Activated CD8-positive, alpha-beta memory T cell treated with anti-CD3 and anti-CD28 coated beads, Interleukin-2, amount 50 U/mL, for 4 hours (primary cell): ENCODE data around the gene CRACR2B.
A peak's percentile ranks its signal among the peaks of the same experiment; 100 is the strongest.

Experiments used
- DNase-seq: peaks from one replicate; pipeline ENCODE4 v3.0.0-alpha.2; 2020

CRACR2B gene

DNA sequence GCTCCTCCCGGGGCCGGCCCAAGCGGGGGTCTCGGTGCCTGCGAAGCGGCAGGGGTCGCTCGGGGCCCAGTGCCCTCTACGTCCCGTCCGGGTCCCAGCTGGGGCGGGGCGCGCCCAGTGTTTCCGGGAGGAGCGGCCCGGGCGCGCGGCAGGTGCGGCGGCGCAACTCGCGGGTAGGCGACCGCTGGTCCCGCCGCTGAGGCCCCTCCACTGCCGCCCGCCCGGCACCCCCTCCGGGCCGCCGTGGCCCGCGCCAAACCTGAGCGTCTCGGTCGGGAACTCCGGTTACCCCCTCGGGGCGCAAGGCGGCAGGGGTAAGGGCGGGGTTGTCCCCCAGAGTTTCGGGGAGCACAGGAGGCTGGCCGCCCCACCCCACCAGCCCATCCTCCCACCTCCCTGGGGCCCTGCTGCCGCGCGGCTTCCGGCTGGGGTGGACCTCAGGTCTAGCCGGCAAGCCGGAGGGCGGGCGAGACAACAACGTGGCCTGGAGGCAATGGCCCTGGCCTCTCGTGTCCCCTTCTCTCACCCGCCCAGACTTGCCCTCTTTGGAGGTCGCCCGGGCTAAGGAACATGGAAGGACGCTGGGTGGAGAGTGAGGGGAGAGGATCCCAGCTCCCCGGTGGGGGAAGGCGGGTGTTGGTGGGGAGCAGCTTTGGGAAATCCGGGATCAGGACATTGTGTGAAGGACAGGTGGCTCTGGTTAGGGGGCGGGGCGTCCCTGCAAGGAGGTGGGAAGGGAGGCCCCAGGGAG lies 398 bp upstream of the CRACR2B start:
- DNase-seq, result no peak

DNA sequence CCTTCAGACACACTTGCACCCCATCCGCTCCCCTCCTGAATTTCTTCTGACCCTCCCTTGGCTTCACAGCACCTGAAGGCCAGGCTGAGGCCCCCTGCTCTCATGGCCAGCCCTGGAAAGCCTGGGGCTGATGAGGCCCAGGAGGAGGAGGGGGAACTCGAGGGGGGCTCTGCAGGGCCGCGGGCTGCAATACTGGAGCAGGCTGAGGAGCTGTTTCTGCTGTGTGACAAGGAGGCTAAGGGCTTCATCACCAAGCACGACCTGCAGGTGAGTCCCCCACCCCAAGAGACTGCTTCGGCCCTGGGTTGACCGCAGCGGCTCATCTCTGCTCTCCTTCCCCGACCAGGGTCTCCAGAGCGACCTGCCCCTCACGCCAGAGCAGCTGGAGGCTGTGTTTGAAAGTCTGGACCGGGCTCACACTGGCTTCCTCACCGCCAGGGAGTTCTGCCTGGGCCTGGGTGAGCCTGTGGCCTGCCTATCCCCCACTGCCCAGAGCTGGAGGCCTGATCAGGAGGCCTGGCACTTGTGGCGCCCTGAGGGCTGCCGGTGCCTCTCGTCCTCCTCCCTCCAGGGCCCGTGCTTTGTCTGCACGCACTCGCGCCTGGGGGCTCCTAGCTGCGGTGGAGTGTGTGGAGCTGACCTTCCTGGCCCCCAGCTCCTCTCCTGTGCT lies 922 bp downstream of the CRACR2B start:
- no peak for DNase-seq

DNA sequence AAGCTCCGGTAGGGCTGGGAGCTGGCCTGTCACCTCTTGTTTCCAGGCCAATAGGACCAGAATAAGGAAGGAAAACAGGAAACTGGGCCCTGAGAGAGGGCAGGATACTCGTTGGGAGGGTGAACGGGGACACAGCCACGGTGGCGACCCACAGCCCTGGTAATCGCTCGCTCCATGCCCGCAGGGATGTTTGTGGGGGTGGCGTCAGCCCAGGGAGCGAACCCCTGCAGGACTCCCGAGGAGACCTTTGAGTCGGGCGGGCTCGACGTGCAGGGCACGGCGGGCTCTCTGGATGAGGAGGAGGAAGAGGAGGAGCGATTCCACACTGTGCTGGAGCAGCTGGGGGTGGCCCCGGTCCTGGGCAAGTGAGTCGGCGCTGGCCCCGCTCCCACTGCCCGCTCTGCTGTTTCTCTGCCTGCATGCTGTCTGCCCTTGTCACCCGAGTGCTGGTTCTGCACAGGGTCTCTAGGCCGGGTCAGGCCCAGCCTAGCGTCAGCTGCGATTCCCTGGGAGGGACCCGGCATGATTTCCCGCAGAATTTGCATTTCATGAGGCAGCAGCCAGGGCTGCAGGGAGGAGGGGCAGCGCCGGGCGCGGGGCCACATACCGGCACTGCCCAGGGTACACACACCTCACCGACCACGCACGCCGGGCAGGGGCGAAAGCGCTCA lies 1.6 kb downstream of the CRACR2B start:
- no peak for DNase-seq

DNA sequence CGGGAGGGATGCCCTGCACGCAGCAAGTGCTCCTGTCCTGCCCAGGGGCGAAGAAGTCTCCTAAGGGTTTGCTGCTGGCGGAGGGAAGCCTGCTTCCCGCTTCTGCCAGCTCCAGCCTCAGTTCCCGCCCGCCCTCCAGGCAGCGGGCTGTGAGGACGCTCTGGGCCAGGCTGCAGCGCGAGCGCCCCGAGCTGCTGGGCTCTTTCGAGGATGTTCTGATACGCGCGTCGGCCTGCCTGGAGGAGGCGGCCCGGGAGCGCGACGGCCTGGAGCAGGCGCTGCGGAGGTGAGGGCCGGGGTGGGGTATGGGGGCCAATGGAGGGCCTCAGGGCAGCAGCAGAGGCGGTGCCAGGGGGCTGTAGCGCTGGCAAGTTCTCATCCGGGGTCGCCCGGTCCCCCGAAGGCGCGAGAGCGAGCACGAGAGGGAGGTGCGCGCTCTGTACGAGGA lies 2.2 kb downstream of the CRACR2B start:
- no peak for DNase-seq

DNA sequence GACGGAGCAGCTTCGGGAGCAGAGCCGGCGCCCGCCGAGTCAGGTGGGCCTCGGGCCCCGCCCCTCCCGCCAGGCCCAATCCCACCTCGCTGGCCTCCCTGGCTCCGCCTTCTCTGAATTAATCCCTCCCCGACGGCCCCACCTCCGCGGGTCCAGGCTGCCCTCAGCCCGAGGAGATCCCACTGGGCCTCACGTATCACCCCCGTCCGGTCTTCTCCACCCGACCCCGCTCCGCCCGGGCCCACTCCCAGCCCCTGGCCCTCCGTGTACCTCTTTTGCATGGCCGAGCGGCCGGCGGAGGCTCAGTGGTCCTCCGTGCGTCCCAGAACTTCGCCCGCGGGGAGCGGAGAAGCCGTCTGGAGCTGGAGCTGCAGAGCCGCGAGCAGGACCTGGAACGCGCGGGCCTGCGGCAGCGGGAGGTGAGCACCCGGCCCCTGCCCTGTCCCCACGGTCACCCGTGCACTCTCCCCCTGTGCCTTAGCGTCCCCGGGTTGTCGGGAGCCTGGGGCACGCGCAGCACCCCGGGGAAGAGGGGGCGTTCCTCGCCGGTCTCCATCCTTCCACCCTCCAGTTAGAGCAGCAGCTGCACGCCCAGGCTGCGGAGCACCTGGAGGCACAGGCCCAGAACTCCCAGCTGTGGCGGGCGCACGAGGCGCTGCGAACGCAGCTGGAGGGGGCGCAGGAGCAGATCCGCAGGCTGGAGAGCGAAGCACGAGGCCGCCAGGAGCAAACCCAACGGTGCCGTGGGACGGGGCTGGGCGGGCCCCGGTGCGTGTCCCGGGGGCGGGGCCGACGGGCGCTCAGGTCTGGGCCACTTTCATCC lies 2.8 kb downstream of the CRACR2B start:
- peak; percentile 71 for DNase-seq

DNA sequence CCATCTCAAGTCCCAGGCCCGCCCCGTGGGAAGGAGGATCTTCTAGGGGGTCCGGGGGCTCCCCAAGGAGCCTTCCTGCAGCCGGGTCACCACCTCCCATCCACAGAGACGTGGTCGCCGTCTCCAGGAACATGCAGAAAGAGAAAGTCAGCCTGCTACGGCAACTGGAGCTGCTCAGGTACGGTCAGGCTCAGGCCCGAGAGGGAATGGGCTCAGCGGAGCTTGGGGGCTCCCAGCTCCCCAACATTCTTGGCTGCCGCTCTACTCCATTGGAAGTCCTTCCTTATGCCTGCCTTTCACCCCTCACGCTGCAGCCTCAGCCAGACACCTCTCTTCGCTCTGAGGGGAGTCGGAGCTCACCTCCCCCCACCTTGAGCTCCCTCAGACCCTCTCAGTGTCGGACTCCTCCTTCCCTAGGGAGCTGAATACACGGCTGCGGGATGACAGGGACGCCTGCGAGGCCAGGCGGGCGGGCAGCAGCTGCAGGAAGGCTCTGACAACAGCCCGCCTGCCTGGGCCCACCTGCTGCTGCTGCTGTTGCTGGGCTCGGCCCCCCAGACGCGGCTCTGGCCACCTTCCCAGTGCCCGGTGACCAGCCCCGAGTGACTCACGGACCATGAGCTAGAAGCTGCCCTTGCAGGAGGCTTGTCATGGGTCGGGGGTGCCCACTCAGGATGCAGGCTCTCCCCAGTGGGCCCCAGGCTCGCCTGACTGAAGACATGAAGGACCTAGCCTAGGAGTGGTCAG lies 3.6 kb downstream of the CRACR2B start:
- DNase-seq, result no peak

DNA sequence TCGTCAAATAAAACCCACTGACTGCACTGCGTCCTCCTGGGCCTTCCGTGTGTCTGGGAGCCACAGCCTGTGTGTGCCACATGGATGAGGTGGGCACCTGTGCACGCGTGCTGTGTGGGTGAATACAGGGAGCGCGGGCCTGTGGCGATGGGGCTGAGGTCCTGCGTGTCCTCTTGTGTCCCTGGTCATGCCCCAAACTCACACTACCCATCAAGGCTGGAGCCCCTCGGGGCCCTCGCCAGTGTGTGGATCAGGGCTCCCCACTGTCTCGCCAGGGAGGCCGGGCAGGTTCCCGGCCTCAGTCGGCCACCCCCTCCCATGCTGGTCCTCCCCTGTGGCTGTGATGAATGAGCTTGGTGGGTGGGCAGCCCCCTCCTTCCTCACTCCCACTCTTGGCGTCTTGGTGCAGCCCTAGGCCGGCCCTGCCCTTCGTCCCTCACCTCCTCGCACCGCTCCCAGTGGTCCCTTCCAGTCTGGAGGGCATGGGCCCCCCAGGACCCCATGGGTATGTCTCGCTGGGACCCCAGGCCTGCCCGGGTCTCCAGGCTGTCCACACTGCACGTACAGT lies 4.3 kb downstream of the CRACR2B start:
- DNase-seq, result no peak

DNA sequence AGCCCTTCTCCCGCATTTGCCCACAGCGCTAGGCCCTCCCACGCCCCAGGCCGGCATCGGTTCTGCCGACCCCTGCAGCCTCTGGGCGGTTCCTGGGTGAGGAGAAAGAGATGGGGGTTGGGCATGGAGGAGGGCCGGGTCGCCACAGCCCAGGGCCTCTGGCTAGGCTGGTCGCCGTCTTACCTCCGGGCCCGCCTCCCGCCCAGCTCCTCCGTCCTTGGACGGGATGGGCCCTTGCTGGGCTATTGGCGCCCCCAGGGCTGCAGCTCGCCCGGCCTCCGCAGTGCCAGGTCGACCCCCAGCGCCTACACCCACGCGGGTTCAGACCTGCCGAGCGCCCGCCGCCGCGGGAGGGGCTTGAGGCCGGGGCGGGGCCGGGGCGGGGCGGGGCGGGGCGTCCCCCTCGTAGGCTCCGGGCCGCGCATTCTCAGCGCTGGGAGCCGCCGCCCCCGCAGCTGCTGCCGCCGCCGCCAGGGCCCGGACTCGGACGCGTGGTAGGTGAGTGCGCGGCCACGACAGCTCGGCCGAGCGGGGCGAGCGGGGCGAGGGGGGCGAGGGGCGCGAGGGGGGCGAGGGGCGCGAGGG lies 4.9 kb downstream of the CRACR2B start, which contains the start of gene CD151:
Gene CD151 (plus strand): TSS at position 424 of the 585 bp plus-strand sequence. CDS start 3,118 bp downstream, outside the sequence.
- DNase-seq, result peak; percentile 57

DNA sequence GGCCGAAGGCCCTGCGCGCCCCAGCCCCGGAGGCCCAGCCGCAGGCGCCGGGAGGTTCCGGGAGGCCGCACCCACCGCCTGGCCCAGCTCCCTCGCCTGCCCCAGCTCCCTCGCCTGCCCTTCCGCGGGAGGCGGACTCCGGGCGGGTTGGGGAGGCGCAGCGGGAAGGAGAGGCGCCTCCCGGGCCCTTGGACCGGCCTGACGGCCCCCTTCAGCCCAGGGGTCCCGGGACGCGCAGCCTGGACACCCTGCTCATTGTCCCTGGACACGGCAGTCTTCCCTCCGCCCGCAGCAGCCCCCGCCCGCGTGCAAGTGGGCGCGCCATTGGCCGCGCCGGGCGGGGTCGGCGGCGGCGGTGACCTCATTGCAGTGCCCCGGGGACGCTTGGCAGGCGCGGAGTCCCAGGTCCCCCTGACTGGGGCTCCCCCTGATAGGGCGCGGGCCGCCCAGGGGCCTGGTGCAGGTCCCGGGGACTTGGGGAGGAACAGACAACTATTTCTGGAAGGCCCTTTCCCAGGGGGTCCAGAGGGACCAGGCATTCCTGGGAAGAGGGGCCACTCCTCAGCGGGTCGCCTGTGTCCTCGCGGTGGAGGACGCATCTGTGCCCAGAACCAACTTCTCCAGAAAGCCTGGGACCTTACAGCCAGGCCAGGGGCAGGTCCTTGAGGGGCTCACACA lies 5.5 kb downstream of the CRACR2B start:
- peak; percentile 48 for DNase-seq

DNA sequence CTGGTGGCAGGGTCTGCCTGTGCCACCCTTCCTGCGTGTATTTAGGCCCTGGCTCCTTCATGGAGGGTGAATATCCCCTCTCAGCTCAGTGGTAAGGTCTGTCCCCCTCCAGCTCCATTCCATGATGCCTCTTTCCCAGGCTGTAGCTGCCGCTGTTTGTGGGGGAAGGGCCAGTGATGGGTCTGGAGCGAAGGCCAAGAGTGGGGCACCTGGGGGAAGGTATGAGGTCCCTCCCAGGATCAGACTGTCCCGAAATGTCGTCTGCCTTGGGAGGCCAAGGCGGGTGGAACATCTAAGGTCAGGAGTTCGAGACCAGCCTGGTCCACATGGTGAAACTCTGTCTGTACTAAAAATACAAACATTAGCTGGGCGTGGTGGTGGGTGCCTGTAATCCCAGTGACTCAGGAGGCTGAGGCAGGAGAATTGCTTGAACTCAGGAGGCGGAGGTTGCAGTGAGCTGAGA lies 6.2 kb downstream of the CRACR2B start:
- DNase-seq, result no peak

DNA sequence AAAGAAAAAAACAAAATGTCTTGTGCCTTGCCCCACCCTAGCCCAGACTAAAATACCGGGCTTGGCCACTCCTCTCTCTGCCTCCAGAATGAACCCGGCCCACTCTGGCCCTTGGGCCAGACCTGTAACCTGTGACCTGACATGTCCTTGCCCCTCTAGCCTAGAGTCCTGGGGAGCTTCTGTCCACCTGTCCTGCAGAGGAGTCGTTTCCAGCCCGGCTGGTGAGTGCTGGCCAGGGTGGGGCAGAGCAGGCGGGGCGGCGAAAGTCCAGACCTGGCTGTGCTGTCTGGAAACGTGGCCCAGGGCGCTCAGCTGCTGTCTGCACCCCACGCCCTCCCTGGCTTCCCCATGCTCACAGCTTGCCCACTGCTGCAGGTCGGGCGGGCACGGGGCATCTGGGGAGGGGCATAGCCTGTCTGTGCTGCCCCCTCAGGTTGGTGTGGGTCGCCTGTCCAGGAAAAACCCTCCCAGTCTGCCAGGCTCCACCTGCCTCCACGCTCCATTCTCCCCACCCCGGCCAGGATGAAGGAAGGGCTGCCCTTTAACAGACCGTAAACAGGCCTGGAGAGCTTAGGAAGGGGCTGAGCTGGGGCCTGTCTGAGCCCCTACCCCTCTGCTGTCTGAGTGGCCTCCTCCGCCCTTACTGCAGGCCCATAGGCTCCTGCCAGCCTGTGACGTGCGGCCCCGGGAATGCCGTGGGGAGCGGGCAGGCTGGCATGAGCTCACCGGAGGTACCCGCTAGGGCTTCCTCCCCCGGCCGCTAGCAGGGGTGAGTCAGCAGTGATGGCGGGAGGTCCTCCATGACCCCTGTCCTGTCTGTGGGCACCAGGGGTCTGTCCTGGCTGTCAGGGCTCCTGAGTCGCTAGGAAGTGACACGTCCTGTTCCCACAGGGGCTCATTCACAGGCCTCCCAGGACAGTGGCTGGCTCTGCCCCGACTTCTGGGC lies 6.9 kb downstream of the CRACR2B start:
- DNase-seq, result no peak

DNA sequence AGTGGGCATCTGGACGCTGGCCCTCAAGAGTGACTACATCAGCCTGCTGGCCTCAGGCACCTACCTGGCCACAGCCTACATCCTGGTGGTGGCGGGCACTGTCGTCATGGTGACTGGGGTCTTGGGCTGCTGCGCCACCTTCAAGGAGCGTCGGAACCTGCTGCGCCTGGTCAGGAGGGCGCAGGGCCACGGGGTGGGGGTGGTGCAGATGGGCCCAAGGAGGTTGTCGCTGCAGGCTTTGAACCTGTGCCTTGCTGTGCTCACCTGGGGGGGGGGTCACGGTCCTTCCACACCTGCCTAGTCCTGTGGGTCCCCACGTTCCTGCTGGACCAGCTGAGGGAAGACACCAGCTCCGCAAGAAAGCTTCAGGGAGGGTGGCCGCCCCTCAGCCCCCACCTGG lies 8.6 kb downstream of the CRACR2B start:
- DNase-seq, result no peak

DNA sequence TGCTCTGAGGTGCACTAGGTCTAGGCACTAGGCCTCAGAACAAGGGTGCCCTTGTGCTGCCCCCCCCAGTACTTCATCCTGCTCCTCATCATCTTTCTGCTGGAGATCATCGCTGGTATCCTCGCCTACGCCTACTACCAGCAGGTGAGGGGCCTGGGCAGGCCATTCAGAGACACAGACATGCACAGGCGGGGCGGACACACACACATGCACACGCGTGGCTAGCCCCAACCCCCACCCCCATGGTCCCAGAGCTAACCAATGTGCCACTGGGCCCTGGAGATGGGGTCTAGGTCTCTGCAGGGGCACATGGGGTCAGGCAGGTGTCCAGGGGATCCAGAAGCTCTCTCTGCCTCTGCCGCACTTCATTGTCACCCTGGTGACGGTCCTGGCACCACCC lies 9.0 kb downstream of the CRACR2B start:
- no peak for DNase-seq

DNA sequence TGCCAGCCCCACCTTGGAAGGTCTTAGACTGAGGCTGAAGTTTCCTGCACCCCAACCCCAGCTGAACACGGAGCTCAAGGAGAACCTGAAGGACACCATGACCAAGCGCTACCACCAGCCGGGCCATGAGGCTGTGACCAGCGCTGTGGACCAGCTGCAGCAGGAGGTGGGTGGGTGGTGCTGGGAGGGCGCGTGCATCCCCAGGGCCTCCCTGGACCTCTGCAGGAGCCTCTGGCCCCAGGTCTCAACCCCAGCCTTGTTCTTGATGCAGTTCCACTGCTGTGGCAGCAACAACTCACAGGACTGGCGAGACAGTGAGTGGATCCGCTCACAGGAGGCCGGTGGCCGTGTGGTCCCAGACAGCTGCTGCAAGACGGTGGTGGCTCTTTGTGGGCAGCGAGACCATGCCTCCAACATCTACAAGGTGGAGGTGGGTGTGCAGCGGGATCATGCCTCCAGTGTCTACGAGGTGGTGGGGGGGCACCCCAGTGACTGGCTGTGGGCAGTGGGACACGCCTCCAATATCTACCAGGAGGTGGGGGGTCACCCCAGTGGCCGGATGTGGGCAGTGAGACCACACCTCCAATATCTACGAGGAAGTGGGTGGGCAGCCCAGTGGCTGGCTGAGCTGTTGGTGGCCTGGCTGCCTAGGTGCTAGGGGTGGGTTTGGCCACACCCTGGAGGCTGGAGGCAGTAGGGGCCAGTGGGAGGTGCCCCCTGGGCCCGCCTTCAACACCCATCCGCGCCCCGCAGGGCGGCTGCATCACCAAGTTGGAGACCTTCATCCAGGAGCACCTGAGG lies 9.7 kb downstream of the CRACR2B start:
- no peak for DNase-seq

DNA sequence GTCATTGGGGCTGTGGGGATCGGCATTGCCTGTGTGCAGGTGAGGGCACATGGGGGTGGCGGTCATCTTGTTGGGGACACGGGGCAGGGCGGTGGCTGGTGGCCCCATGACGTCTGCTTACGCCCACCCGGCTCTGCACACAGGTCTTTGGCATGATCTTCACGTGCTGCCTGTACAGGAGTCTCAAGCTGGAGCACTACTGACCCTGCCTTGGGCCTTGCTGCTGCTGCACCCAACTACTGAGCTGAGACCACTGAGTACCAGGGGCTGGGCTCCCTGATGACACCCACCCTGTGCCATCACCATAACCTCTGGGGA lies 10.2 kb downstream of the CRACR2B start:
- DNase-seq, result no peak

DNA sequence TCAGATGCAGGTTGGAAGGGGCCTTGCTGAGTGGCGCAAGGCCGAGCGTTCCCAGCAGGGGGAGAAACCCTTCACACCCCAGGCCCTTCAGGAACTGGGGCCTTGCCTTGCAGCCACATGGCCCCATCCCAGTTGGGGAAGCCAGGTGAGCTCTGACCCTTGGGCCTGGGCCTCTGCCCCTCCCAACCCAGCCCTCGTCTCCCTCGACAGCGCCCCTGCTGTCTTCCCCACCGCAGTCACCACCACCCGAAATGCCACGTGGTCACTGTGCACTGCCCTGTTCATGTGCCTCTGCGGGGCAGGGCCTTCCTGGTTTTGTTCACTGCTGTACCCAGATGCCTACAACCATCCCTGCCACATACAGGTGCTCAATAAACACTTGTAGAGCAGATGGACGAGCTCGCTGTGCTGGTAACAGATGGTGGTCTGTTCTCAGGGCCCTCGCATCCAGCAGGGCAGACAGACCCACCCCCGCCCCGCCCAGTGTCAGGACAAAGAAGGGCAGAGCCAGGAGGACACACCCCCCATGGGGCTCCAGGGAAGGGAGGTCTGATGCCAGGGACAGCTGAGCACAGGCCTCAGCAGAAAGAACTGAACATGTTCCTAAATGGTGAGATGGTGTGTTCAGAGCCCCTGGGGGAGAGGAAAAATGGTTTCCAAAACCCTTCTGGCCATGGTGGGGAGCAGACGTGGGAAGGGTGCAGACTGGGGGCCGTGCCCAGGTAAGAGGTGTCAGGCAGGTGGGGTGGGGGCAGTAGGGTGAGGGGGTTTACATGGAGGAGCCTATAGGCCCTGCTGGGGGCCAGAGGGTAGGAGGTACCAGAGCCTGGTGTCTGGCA lies 10.9 kb downstream of the CRACR2B start:
- DNase-seq, result no peak

DNA sequence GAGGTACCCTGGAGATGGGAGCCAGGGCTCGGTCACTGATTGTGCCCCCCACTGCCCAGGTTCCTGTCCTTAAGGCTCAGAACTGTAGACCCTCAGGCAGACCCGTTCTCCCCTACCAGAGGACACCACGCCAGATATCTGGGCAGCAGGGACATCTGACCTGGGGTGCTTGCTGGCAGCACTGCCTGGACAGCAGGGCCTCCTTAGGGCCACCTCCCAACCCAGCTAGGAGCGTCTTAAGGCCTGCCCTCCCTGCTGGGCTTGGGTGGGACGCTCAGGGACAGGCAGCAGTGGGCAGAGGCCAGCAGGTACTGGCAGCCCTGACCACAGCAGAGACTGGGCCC lies 11.5 kb downstream of the CRACR2B start:
- DNase-seq, result no peak
